RWPE1 (cell line): ENCODE measurements around the gene CA12.

ENCODE experiments used
- CTCF ChIA-PET: fragments of 350-600 bp; sonication (Branson Sonifier 250); formaldehyde crosslinking; extraction: SDS; loops from one replicate; lab custom pipeline; 2021; lab: Yijun Ruan, JAX
- POLR2A ChIA-PET: fragments of 400-600 bp; formaldehyde crosslinking; extraction: SDS; loops from one replicate; lab custom pipeline; 2020; ENCODE audit warnings: antibody characterized with exemption; ENCODE audit not compliant: low non-redundant PET; lab: Yijun Ruan, JAX
- DNase-seq: peaks from one replicate; pipeline ENCODE4 v3.0.0; 2012; ENCODE audit warnings: low spot score
- H3K27ac ChIP-seq: fragments of 450-650 bp; 2 replicates; pipeline ENCODE4 v1.5.1; 2017
- CTCF ChIP-seq: fragments of 450-650 bp; conservative IDR thresholded peaks from 2 replicates; pipeline ENCODE4 v1.5.1; 2017; ENCODE audit warnings: low read depth, mild to moderate bottlenecking

Gene CA12

GRCh38 chr15:63388511-63388910, 6.9 kb upstream of the CA12 start:
- no peak for DNase-seq
- H3K27ac ChIP-seq: no peak overlapping the region
- no peak for TF ChIP-seq CTCF
- ChIA-PET POLR2A (no interaction called here), CTCF (interaction anchor here (0.6 kb wide), 1 partner anchor 1262 kb away, joined by 3 read pairs; no protein-coding TSS in a partner anchor)

GRCh38 chr15:63387748-63388493, 6.3 kb upstream of the CA12 start:
- no peak for TF ChIP-seq CTCF
- no peak overlapping the region for H3K27ac ChIP-seq
- CTCF ChIA-PET: interaction anchor here (0.6 kb wide), 1 partner anchor 1262 kb away, joined by 3 read pairs; no protein-coding TSS in a partner anchor
- no peak for DNase-seq
- POLR2A ChIA-PET: no interaction called here

GRCh38 chr15:63385911-63386531, 4.4 kb upstream of the CA12 start:
- peak overlapping the region; percentile 45; the same call in 1 of the 2 replicates for H3K27ac ChIP-seq
- no peak for TF ChIP-seq CTCF
- peak; percentile 89 for DNase-seq
- ChIA-PET POLR2A (no interaction called here), CTCF (interaction anchor here (0.6 to 1.4 kb wide), 2 partner anchors 13 to 151 kb away, joined by 3 to 7 read pairs; no protein-coding TSS in a partner anchor)

GRCh38 chr15:63384906-63385305, 3.3 kb upstream of the CA12 start:
- H3K27ac ChIP-seq: peak overlapping the region; percentile 28
- TF ChIP-seq CTCF: no peak
- no peak for DNase-seq
- CTCF ChIA-PET: interaction anchor here (1.4 kb wide), 1 partner anchor 12 kb away, joined by 7 read pairs; no protein-coding TSS in a partner anchor
- POLR2A ChIA-PET: no interaction called here

- CTCF ChIA-PET: no interaction called here
- peak overlapping the region; percentile 80 for H3K27ac ChIP-seq
- no peak for DNase-seq
- POLR2A ChIA-PET: no interaction called here
- no peak for TF ChIP-seq CTCF
Observed at GRCh38 chr15:63382966-63383710, 1.5 kb upstream of the CA12 start.

GRCh38 chr15:63380808-63381282, 801 bp downstream of the CA12 start:
- no peak for TF ChIP-seq CTCF
- CTCF ChIA-PET: interaction anchor here (0.6 to 1.7 kb wide), 2 partner anchors 18 to 31 kb away, joined by 3 to 4 read pairs; no protein-coding TSS in a partner anchor
- DNase-seq: no peak
- POLR2A ChIA-PET: no interaction called here
- H3K27ac ChIP-seq: peak overlapping the region; percentile 80
